ENCODE measurements around the gene BUB1B. TPM values are rescaled to one million over a fixed set of nuclear protein-coding genes. Genes with fewer than 3 reads are reported as not detected.
"Not testable (repeated sequence)": the region's sequence is repeated elsewhere in the genome, so short reads cannot be mapped to it uniquely, and the experiment has no call there.

BUB1B gene
- total RNA-seq, 1 experiment from 2014 or later: 192 TPM

- TF ChIP-seq, protein P1, sequence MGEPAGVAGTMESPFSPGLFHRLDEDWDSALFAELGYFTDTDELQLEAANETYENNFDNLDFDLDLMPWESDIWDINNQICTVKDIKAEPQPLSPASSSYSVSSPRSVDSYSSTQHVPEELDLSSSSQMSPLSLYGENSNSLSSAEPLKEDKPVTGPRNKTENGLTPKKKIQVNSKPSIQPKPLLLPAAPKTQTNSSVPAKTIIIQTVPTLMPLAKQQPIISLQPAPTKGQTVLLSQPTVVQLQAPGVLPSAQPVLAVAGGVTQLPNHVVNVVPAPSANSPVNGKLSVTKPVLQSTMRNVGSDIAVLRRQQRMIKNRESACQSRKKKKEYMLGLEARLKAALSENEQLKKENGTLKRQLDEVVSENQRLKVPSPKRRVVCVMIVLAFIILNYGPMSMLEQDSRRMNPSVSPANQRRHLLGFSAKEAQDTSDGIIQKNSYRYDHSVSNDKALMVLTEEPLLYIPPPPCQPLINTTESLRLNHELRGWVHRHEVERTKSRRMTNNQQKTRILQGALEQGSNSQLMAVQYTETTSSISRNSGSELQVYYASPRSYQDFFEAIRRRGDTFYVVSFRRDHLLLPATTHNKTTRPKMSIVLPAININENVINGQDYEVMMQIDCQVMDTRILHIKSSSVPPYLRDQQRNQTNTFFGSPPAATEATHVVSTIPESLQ (CRISPR knock-in tag; IDR thresholded peaks at IDR 0.05): no peak
- no peak for TF ChIP-seq EMX1 (CRISPR knock-in tag; IDR thresholded peaks at IDR 0.05)
- TF ChIP-seq, protein P2, sequence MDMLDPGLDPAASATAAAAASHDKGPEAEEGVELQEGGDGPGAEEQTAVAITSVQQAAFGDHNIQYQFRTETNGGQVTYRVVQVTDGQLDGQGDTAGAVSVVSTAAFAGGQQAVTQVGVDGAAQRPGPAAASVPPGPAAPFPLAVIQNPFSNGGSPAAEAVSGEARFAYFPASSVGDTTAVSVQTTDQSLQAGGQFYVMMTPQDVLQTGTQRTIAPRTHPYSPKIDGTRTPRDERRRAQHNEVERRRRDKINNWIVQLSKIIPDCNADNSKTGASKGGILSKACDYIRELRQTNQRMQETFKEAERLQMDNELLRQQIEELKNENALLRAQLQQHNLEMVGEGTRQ (CRISPR knock-in tag; IDR thresholded peaks at IDR 0.05): no peak
Observed at GRCh38 chr15:40151499-40151898, 9.4 kb upstream of the BUB1B start (continued).

- peaks cover 11% of the 10 kb centered on the region for H3K9me3 Mint-ChIP-seq
- H3K4me1 Mint-ChIP-seq: peaks cover 40% of the 10 kb centered on the region
- H3K36me3 Mint-ChIP-seq: no peaks in the 10 kb centered on the region
- no peaks in the 10 kb centered on the region for H3K27me3 Mint-ChIP-seq (ENCODE audit: low read depth)
- no peak overlapping the region for H3K4me3 Mint-ChIP-seq
- no peak for TF ChIP-seq E2F4 (CRISPR knock-in tag; IDR thresholded peaks at IDR 0.05; ENCODE audit: borderline replicate concordance, low read depth)
- TF ChIP-seq ZNF317 (CRISPR knock-in tag; IDR thresholded peaks at IDR 0.05; ENCODE audit: borderline replicate concordance, low read depth): no peak
- TF ChIP-seq ESRRA (CRISPR knock-in tag; IDR thresholded peaks at IDR 0.05; ENCODE audit: borderline replicate concordance): no peak
- TF ChIP-seq MYBL2 (CRISPR knock-in tag; IDR thresholded peaks at IDR 0.05): no peak
- no peak for TF ChIP-seq SP1 (CRISPR knock-in tag; conservative IDR thresholded peaks at IDR 0.05)
- no peak for TF ChIP-seq PREB (CRISPR knock-in tag; IDR thresholded peaks at IDR 0.05; ENCODE audit: borderline replicate concordance)
- ATAC-seq (no peak), DNase-seq (ENCODE audit: low spot score) (no peak)
- POLR2A ChIA-PET: no interaction called here
- no peak overlapping the region for H3K27ac Mint-ChIP-seq
- CTCF ChIA-PET: interaction anchor here (0.7 kb wide), 1 partner anchor 31 kb away, joined by 3 read pairs; no protein-coding TSS in a partner anchor
Observed at GRCh38 chr15:40151991-40152390, 8.9 kb upstream of the BUB1B start.

DNA sequence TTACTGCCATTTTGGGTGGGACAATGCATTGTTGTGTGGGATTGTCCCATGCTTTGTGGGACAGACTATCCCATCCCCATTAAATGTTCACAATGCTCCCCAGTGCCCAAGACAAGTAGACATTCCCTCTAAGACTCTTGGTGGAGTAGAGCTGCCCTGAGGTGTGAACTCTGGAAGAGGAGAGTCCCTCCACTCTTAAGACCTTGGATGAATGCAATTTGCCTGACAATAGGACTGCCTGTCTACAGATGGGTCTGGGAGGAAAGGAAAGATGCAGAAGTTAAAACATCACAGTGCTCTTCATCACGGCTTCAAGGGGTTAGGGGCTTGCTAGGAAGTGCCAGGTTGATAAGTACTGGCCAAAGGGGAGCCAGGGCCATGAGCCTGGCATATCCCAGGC is 6.0 kb upstream of the BUB1B start:
- POLR2A ChIA-PET: interaction anchor here (0.6 to 1.5 kb wide), 3 partner anchors 25 to 107 kb away, joined by 3 to 10 read pairs (median 8); partner anchors contain the start of gene BMF
- H3K27me3 Mint-ChIP-seq (ENCODE audit: low read depth); DNase-seq (ENCODE audit: low spot score); H3K36me3 Mint-ChIP-seq; H3K9me3 Mint-ChIP-seq: not testable (repeated sequence)
- peak; percentile 66 for ATAC-seq
- Mint-ChIP-seq H3K4me3 (peak overlapping the region; percentile 43; the same call in 1 of the 2 replicates), H3K27ac (peak overlapping the region; percentile 93), H3K4me1 (peaks cover 63% of the 10 kb centered on the region)
- CTCF ChIA-PET: interaction anchor here (0.9 to 6.1 kb wide), 8 partner anchors 40 to 125 kb away, joined by 3 to 38 read pairs (median 6); partner anchors contain the start of gene BMF

DNA sequence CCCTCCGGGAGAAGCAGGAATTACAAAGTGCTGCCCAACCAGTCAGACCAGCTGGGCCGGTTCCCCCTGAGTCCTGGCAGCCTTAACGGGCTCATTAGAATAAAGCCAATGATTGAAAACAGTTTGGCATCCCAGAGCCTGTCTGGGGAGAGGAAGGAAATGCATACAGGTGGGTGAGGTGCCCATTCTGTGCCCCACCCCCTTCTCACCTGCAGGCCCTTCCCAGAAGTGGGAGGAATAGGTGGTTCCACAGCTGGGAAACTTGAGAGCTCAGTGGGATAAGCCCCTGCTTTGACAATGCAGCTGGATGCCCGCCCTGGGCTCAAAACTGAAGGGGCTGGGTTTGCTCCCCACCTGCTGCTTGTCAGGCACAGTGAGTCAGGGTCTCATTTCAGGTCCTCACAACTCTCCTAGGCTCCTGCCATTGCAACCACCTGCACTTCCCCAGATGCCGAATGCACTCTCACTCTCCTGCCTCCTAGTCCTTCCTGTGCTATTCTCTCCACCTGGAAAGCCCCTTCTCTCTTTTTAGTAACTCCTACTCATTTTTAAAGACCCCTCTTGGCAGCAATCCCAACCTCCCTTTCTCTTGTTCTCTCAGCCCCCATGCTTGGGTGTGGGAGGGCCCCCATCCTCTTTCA is 5.5 kb upstream of the BUB1B start:
- ChIA-PET POLR2A (interaction anchor here (0.6 to 1.5 kb wide), 3 partner anchors 25 to 64 kb away, joined by 3 to 10 read pairs (median 8); partner anchors contain the start of gene BMF), CTCF (interaction anchor here (0.9 to 6.1 kb wide), 9 partner anchors 18 to 124 kb away, joined by 3 to 38 read pairs (median 5); partner anchors contain the start of gene BMF)
- DNase-seq (ENCODE audit: low spot score) (peak; percentile 76), ATAC-seq (peak; percentile 92)
- H3K9me3 Mint-ChIP-seq: no peaks in the 10 kb centered on the region
- no peaks in the 10 kb centered on the region for H3K36me3 Mint-ChIP-seq
- H3K4me1 Mint-ChIP-seq: peaks cover 61% of the 10 kb centered on the region
- TF ChIP-seq ATF2 (CRISPR knock-in tag; IDR thresholded peaks at IDR 0.05; ENCODE audit: borderline replicate concordance, low read depth) (no peak), ZNF423 (CRISPR knock-in tag; IDR thresholded peaks at IDR 0.05) (peak; percentile 39; the same call in 1 of the 2 replicates), MYBL2 (CRISPR knock-in tag; IDR thresholded peaks at IDR 0.05) (0 out of 2 replicates have a peak, but pooled peaks have one; percentile 50), SP1 (CRISPR knock-in tag; conservative IDR thresholded peaks at IDR 0.05) (peak; percentile 68), TP53 (CRISPR knock-in tag; IDR thresholded peaks at IDR 0.05) (0 out of 2 replicates have a peak, but pooled peaks have one; percentile 41)
- no peaks in the 10 kb centered on the region for H3K27me3 Mint-ChIP-seq (ENCODE audit: low read depth)
- H3K4me3 Mint-ChIP-seq: peak overlapping the region; percentile 43
- H3K27ac Mint-ChIP-seq: peak overlapping the region; percentile 93

Measured in WTC11 (cell line).